Activated gamma-delta T cell treated with anti-CD3 and anti-CD28 coated beads, Interleukin-2, amount 50 U/mL, for 16 hours (primary cell): ENCODE measurements around the gene FABP6.
A peak's percentile ranks its signal among the peaks of the same experiment; 100 is the strongest.
"Not testable (repeated sequence)": the region's sequence is repeated elsewhere in the genome, so short reads cannot be mapped to it uniquely, and the experiment has no call there.

Source experiments
- DNase-seq: peaks from one replicate; pipeline ENCODE4 v3.0.0-alpha.2; 2020; ENCODE audit warnings: low read depth

The FABP6 gene

GRCh38 chr5:160229190-160229742 is at the start of gene FABP6:
TSS of gene FABP6 (plus strand) at chr5:160229506. CDS start at chr5:160229558, 52 bp downstream.
- DNase-seq: no peak

GRCh38 chr5:160180931-160181330 is 48.4 kb upstream of the FABP6 start:
- DNase-seq: no peak

GRCh38 chr5:160181965-160182622 is 47.2 kb upstream of the FABP6 start:
- DNase-seq: no peak

- DNase-seq: no peak
These were observed 46.2 kb upstream of the FABP6 start for GRCh38 chr5:160183075-160183474.

- no peak for DNase-seq
These were observed 43.5 kb upstream of the FABP6 start for GRCh38 chr5:160185626-160186360.

- DNase-seq: no peak
These were observed 42.8 kb upstream of the FABP6 start for GRCh38 chr5:160186480-160186879.

- DNase-seq: no peak
These were observed 42.2 kb upstream of the FABP6 start for GRCh38 chr5:160187091-160187490.

GRCh38 chr5:160188141-160189015 is 40.9 kb upstream of the FABP6 start:
- no peak for DNase-seq

GRCh38 chr5:160192424-160192823 is 36.9 kb upstream of the FABP6 start:
- DNase-seq: no peak

GRCh38 chr5:160193076-160193475 is 36.2 kb upstream of the FABP6 start:
- DNase-seq: not testable (repeated sequence)

- DNase-seq: not testable (repeated sequence)
These were observed 35.5 kb upstream of the FABP6 start for GRCh38 chr5:160193790-160194189.

- DNase-seq: no peak
These were observed 31.8 kb upstream of the FABP6 start for GRCh38 chr5:160197341-160198144.

GRCh38 chr5:160198146-160198545 is 31.2 kb upstream of the FABP6 start:
- DNase-seq: no peak

GRCh38 chr5:160198841-160199409 is 30.4 kb upstream of the FABP6 start:
- DNase-seq: no peak

GRCh38 chr5:160199410-160199911 is 29.8 kb upstream of the FABP6 start:
- DNase-seq: peak; percentile 48

- no peak for DNase-seq
These were observed 22.2 kb upstream of the FABP6 start for GRCh38 chr5:160207061-160207460.

GRCh38 chr5:160209917-160210316 is 19.4 kb upstream of the FABP6 start:
- DNase-seq: no peak

GRCh38 chr5:160210606-160211005 is 18.7 kb upstream of the FABP6 start:
- DNase-seq: no peak

- DNase-seq: no peak
These were observed 18.0 kb upstream of the FABP6 start for GRCh38 chr5:160211352-160211751.

GRCh38 chr5:160213537-160213936 is 15.8 kb upstream of the FABP6 start:
- no peak for DNase-seq

- DNase-seq: no peak
These were observed 9.9 kb upstream of the FABP6 start for GRCh38 chr5:160219356-160219755.
